GM12878 (cell line): ENCODE results near the gene CAMK2D. TPM values are rescaled to one million over a fixed set of nuclear protein-coding genes. Genes with fewer than 3 reads are reported as not detected.

Source experiments
- ATAC-seq: fragments of 200-7000 bp; cut with Tn5 transposase; 3 replicates; pipeline ENCODE4 v1.9.1; 2020; ENCODE audit warnings: mild to moderate bottlenecking, moderate library complexity
- BruUV-seq: library from RNA; stranded (reverse); fragments of 400-500 nt; replicated peaks from 2 replicates; lab custom pipeline; 2021; lab: Mats Ljungman, UMichigan
- CTCF ChIA-PET: fragments of 300-600 bp; sonication (Branson Sonifier 250); formaldehyde crosslinking; extraction: SDS; loops from one replicate; lab custom pipeline; 2021; ENCODE audit warnings: inconsistent platforms; lab: Yijun Ruan, JAX
- POLR2A ChIA-PET: fragments of 350-600 bp; formaldehyde crosslinking; extraction: SDS; loops from one replicate; lab custom pipeline; 2021; ENCODE audit warnings: inconsistent platforms; lab: Charles Lee
- RAD21 ChIA-PET: fragments of 300-600 bp; sonication (Branson Sonifier 250); formaldehyde crosslinking; loops from one replicate; lab custom pipeline; 2023; ENCODE audit warnings: antibody characterized with exemption; ENCODE audit not compliant: unreplicated experiment; lab: Charles Lee
- SMC1A ChIA-PET: fragments of 300-600 bp; sonication (Branson Sonifier 250); formaldehyde crosslinking; loops from one replicate; lab custom pipeline; 2023; ENCODE audit not compliant: unreplicated experiment, uncharacterized antibody; lab: Charles Lee
- DNase-seq: peaks from one replicate; pipeline ENCODE4 v3.0.0-alpha.2; 2011; ENCODE audit warnings: low read depth, low spot score
- FAIRE-seq: peaks from 3 replicates; lab custom pipeline; 2011; peaks lifted over from hg19 to GRCh38; lab: Jason Lieb, UNC
- H2AFZ ChIP-seq: 2 replicates; pipeline ENCODE4 v1.6.0; 2011; ENCODE audit warnings: low read depth, low read length, control low read depth; ENCODE audit not compliant: control insufficient read depth
- H3K27ac ChIP-seq: 2 replicates; pipeline ENCODE4 v1.5.1; 2011; ENCODE audit warnings: control low read depth; ENCODE audit not compliant: control insufficient read depth, insufficient read depth
- H3K27me3 ChIP-seq, 2 experiments: replicated peaks in 1 of 2; 2 replicates each; pipeline versions ENCODE4 v1.6.0 to v1.6.1; 2011; ENCODE audit warnings: low read length in 1 of 2; ENCODE audit not compliant: control insufficient read depth in 2 of 2, insufficient read depth in 2 of 2
- H3K36me3 ChIP-seq, 2 experiments: 2 replicates each; pipeline ENCODE4 v1.5.1; 2011; ENCODE audit warnings: low read length in 1 of 2; ENCODE audit not compliant: control insufficient read depth in 2 of 2, insufficient read depth in 2 of 2
- H3K4me1 ChIP-seq: 2 replicates; pipeline ENCODE4 v1.6.1; 2011; ENCODE audit warnings: mild to moderate bottlenecking, low read length, moderate library complexity, mixed read lengths; ENCODE audit not compliant: control insufficient read depth, insufficient read depth
- H3K4me2 ChIP-seq: 2 replicates; pipeline ENCODE4 v1.6.0; 2011; ENCODE audit warnings: control low read depth; ENCODE audit not compliant: control insufficient read depth, insufficient read depth
- H3K4me3 ChIP-seq: fragments of 200-600 bp; sonication (generic); 2 replicates; pipeline ENCODE4 v1.5.1; 2016
- H3K79me2 ChIP-seq: 2 replicates; pipeline ENCODE4 v1.6.0; 2011; ENCODE audit warnings: low read length; ENCODE audit not compliant: control insufficient read depth, insufficient read depth
- H3K9ac ChIP-seq: 2 replicates; pipeline ENCODE4 v1.8.0; 2011; ENCODE audit warnings: low read length, control low read depth, mixed read lengths; ENCODE audit not compliant: control insufficient read depth, insufficient read depth
- H3K9me3 ChIP-seq: replicated peaks from 3 replicates; pipeline ENCODE4 v1.5.1; 2011; ENCODE audit warnings: mild to moderate bottlenecking, low read length; ENCODE audit not compliant: control insufficient read depth, insufficient read depth
- H4K20me1 ChIP-seq: 2 replicates; pipeline ENCODE4 v1.6.0; 2011; ENCODE audit not compliant: control insufficient read depth, insufficient read depth
- CEBPB ChIP-seq, 2 experiments: fragments of 150-350 bp in 1 of 2; IDR thresholded peaks; 2 replicates each; pipeline ENCODE4 v1.6.1; 2012 to 2014; ENCODE audit warnings: low read depth in 2 of 2, low read length in 2 of 2, borderline replicate concordance in 1 of 2, inconsistent platforms in 1 of 2
- CREB1 ChIP-seq: IDR thresholded peaks from 2 replicates; pipeline ENCODE4 v1.6.1; 2012; ENCODE audit warnings: low read depth, mild to moderate bottlenecking, inconsistent platforms
- EP300 ChIP-seq, 2 experiments: fragments of 150-350 bp in 1 of 2; IDR thresholded peaks; 2 replicates each; pipeline ENCODE4 v1.6.1; 2011 to 2012; ENCODE audit warnings: low read depth in 2 of 2, low read length in 2 of 2, borderline replicate concordance in 1 of 2, improper control_type of control experiment in 1 of 2, inconsistent platforms in 1 of 2; ENCODE audit not compliant: control insufficient read depth in 1 of 2
- FOXK2 ChIP-seq: fragments of 450-650 bp; IDR thresholded peaks from 2 replicates; pipeline ENCODE4 v1.6.1; 2017; ENCODE audit warnings: mild to moderate bottlenecking, moderate library complexity
- HDAC2 ChIP-seq: fragments of 200-600 bp; sonication (generic); IDR thresholded peaks from 2 replicates; pipeline ENCODE4 v1.6.1; 2017
- NR2C2 ChIP-seq: IDR thresholded peaks from 2 replicates; pipeline ENCODE4 v1.6.1; 2011; ENCODE audit warnings: borderline replicate concordance, low read depth; ENCODE audit not compliant: control insufficient read depth, insufficient read length
- TARDBP ChIP-seq: IDR thresholded peaks from 2 replicates; pipeline ENCODE4 v1.6.1; 2016; ENCODE audit warnings: borderline replicate concordance
- WGBS: methylation state at CpG from one replicate; pipeline ENCODE4 v1.1.6; 2016; ENCODE audit warnings: low lambda C conversion rate; ENCODE audit not compliant: insufficient replicate concordance, insufficient coverage; ENCODE audit errors: missing lambda C conversion rate; 5-methylcytosine and 5-hydroxymethylcytosine counted together
- in situ Hi-C: fragments of 300-500 bp; cut with MboI; formaldehyde crosslinking; loops from 9 replicates; pipeline ENCODE4 v1.14.3; 2018; ENCODE audit warnings: mixed read lengths
- intact Hi-C: fragments of 100-400 bp; cut with micrococcal nuclease; formaldehyde crosslinking; loops from one replicate; pipeline ENCODE4 v1.14.2; 2022; ENCODE audit not compliant: unreplicated experiment
- polyA plus RNA-seq, 11 experiments: library from polyadenylated mRNA; depleted of rRNA in 4 of 11; unstranded in 6 of 11; stranded (reverse) in 5 of 11; fragments of >200 nt; fragmentation: Nextera tagmentation in 4 of 11; fragmentation: Illumina TruSeq in 1 of 11; extraction: Ambion mirVana in 4 of 11; extraction: Trizol in 1 of 11; gene quantifications; 1 replicate in 1 of 11; 2 replicates in 10 of 11; pipeline versions ENCODE4 v1.2.1 to v1.2.3, GENCODE V29; 2011 to 2016; ENCODE audit warnings: inconsistent platforms in 2 of 11, missing spikeins in 2 of 11, low read depth in 1 of 11
- total RNA-seq, 4 experiments: library from RNA; depleted of rRNA in 3 of 4; stranded (reverse); fragments of >200 nt in 3 of 4; fragmentation: Illumina TruSeq in 1 of 4; extraction: Trizol in 1 of 4; gene quantifications; 2 replicates each; pipeline versions ENCODE4 v1.2.1 to v1.2.3, GENCODE V29; 2013 to 2021
- TF ChIP-seq, protein P1 (sequence below): fragments of 450-650 bp; IDR thresholded peaks from 2 replicates; pipeline ENCODE4 v1.6.1; 2017; ENCODE audit warnings: mild to moderate bottlenecking, low read depth, inconsistent platforms; ENCODE audit not compliant: poor library complexity, severe bottlenecking
- TF ChIP-seq, protein P2 (sequence below): IDR thresholded peaks from 2 replicates; pipeline ENCODE4 v1.6.1; 2011; ENCODE audit warnings: borderline replicate concordance, low read depth, mild to moderate bottlenecking, moderate library complexity, low read length; ENCODE audit not compliant: insufficient read depth, poor library complexity, severe bottlenecking
- TF ChIP-seq, protein P3 (sequence below): IDR thresholded peaks from 2 replicates; pipeline ENCODE4 v1.6.1; 2011; ENCODE audit warnings: mild to moderate bottlenecking, low read depth, low read length, moderate library complexity; ENCODE audit not compliant: insufficient replicate concordance
- TF ChIP-seq, protein P4 (sequence below): fragments of 450-650 bp; IDR thresholded peaks from 2 replicates; pipeline ENCODE4 v1.6.1; 2017; ENCODE audit warnings: mild to moderate bottlenecking

Gene CAMK2D
- total and polyA plus RNA-seq, 10 of the 15 experiments (the other 5 are each of a cell fraction or from before 2014, with no cell fraction given), result 6.9 to 88.5 (median 12.9) TPM

DNA sequence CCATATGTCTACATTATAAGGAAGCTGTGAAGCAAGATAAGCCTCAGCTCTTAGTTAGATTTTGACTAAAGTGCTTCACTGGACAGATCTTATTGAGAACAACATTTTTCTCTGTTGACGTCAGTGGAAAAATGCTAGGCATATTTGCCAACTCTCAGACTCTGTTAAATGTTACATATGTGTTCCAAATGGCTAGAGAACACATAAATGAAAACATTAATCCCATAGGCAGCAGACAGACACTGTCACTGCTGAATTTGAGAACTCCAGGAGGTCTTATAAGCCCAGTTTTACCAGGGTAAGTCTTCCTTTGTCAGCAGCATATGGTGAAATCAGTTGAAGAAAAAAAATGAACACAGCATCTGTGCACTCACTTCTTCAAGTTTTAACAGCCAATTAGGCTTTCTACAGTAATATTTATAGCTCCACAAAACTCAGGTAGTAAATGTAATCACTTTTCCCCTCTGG, 186.9 kb downstream of the CAMK2D start:
- ATAC-seq (no peak), FAIRE-seq (peak; percentile 49), DNase-seq (no peak)
- Histone ChIP-seq H3K9me3 (peaks cover 5% of the 10 kb centered on the region; the same call in 2 of the 3 replicates), H3K9ac (no peak overlapping the region), H3K4me3 (no peak overlapping the region), H3K27me3 (no peaks in the 10 kb centered on the region), H3K27ac (no peak overlapping the region), H3K36me3 (no peaks in the 10 kb centered on the region; a peak in 1 of 4 replicates), H3K4me1 (no peaks in the 10 kb centered on the region), H3K4me2 (no peak overlapping the region), H2AFZ (no peak overlapping the region), H4K20me1 (no peaks in the 10 kb centered on the region), H3K79me2 (no peaks in the 10 kb centered on the region)
- ChIA-PET POLR2A (interaction anchor here (1.1 to 1.5 kb wide), 2 partner anchors 10 to 19 kb away, joined by 3 to 4 read pairs; no protein-coding TSS in a partner anchor), CTCF (interaction anchor here (0.6 to 2.1 kb wide), 8 partner anchors 8 to 55 kb away, joined by 3 to 8 read pairs (median 5); no protein-coding TSS in a partner anchor), SMC1A (interaction anchor here (0.9 to 13.0 kb wide), 15 partner anchors 8 to 179 kb away, joined by 3 to 151 read pairs (median 3); no protein-coding TSS in a partner anchor), RAD21 (interaction anchor here (1.0 to 2.5 kb wide), 7 partner anchors 8 to 69 kb away, joined by 3 to 9 read pairs (median 5); no protein-coding TSS in a partner anchor)
- BruUV-seq, result no TSS peak
- intact Hi-C loops (no loop called here), in situ Hi-C loops (no loop called here)
- 100% methylated on average over 1 of the region's 1 CpG for WGBS
- TF ChIP-seq, protein P1, sequence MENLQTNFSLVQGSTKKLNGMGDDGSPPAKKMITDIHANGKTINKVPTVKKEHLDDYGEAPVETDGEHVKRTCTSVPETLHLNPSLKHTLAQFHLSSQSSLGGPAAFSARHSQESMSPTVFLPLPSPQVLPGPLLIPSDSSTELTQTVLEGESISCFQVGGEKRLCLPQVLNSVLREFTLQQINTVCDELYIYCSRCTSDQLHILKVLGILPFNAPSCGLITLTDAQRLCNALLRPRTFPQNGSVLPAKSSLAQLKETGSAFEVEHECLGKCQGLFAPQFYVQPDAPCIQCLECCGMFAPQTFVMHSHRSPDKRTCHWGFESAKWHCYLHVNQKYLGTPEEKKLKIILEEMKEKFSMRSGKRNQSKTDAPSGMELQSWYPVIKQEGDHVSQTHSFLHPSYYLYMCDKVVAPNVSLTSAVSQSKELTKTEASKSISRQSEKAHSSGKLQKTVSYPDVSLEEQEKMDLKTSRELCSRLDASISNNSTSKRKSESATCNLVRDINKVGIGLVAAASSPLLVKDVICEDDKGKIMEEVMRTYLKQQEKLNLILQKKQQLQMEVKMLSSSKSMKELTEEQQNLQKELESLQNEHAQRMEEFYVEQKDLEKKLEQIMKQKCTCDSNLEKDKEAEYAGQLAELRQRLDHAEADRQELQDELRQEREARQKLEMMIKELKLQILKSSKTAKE, result no peak
- TF ChIP-seq, protein P2, sequence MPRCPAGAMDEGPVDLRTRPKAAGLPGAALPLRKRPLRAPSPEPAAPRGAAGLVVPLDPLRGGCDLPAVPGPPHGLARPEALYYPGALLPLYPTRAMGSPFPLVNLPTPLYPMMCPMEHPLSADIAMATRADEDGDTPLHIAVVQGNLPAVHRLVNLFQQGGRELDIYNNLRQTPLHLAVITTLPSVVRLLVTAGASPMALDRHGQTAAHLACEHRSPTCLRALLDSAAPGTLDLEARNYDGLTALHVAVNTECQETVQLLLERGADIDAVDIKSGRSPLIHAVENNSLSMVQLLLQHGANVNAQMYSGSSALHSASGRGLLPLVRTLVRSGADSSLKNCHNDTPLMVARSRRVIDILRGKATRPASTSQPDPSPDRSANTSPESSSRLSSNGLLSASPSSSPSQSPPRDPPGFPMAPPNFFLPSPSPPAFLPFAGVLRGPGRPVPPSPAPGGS, result no peak
- TF ChIP-seq CEBPB (IDR thresholded peaks at IDR 0.05; ENCODE audit: borderline replicate concordance in 1 of 2, low read depth in 2 of 2, low read length in 2 of 2) (no peak), NR2C2 (no peak), FOXK2 (no peak), TARDBP (no peak), CREB1 (no peak), HDAC2 (no peak), EP300 (IDR thresholded peaks at IDR 0.05; ENCODE audit: borderline replicate concordance in 1 of 2, control insufficient read depth in 1 of 2, low read depth in 2 of 2, low read length in 2 of 2) (no peak)
- TF ChIP-seq, protein P3, sequence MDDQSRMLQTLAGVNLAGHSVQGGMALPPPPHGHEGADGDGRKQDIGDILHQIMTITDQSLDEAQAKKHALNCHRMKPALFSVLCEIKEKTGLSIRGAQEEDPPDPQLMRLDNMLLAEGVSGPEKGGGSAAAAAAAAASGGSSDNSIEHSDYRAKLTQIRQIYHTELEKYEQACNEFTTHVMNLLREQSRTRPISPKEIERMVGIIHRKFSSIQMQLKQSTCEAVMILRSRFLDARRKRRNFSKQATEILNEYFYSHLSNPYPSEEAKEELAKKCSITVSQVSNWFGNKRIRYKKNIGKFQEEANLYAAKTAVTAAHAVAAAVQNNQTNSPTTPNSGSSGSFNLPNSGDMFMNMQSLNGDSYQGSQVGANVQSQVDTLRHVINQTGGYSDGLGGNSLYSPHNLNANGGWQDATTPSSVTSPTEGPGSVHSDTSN, result no peak
- TF ChIP-seq, protein P4, sequence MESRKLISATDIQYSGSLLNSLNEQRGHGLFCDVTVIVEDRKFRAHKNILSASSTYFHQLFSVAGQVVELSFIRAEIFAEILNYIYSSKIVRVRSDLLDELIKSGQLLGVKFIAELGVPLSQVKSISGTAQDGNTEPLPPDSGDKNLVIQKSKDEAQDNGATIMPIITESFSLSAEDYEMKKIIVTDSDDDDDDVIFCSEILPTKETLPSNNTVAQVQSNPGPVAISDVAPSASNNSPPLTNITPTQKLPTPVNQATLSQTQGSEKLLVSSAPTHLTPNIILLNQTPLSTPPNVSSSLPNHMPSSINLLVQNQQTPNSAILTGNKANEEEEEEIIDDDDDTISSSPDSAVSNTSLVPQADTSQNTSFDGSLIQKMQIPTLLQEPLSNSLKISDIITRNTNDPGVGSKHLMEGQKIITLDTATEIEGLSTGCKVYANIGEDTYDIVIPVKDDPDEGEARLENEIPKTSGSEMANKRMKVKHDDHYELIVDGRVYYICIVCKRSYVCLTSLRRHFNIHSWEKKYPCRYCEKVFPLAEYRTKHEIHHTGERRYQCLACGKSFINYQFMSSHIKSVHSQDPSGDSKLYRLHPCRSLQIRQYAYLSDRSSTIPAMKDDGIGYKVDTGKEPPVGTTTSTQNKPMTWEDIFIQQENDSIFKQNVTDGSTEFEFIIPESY, result no peak
